Gastroesophageal sphincter (tissue), 3 donors: ENCODE measurements around the gene WDR31.

ENCODE experiments used
- CTCF ChIP-seq, 4 experiments: fragments of 200-600 bp in 2 of 4; fragments of 450-650 bp in 2 of 4; sonication (generic) in 1 of 4; IDR thresholded peaks; one replicate each; pipeline ENCODE4 v1.5.1; 2017 to 2019; ENCODE audit warnings: antibody characterized with exemption in 4 of 4, mild to moderate bottlenecking in 2 of 4, moderate library complexity in 2 of 4
- POLR2A ChIP-seq, 2 donors: fragments of 450-650 bp; IDR thresholded peaks; one replicate each; pipeline ENCODE4 v1.6.1; 2017; ENCODE audit warnings: antibody characterized with exemption in 2 of 2, mild to moderate bottlenecking in 2 of 2, moderate library complexity in 1 of 2

- no peak for TF ChIP-seq CTCF (IDR thresholded peaks at IDR 0.05)
- TF ChIP-seq POLR2A (IDR thresholded peaks at IDR 0.05), result no peak
These were observed 47.6 kb upstream of the WDR31 start for GRCh38 chr9:113387560-113388230.
